ENCODE data around the gene PRIMPOL. TPM values are rescaled to one million over a fixed set of nuclear protein-coding genes. Genes with fewer than 3 reads are reported as not detected.

PRIMPOL gene
- total RNA-seq, 1 donor from 2014 or later, result 16.4 TPM

DNA sequence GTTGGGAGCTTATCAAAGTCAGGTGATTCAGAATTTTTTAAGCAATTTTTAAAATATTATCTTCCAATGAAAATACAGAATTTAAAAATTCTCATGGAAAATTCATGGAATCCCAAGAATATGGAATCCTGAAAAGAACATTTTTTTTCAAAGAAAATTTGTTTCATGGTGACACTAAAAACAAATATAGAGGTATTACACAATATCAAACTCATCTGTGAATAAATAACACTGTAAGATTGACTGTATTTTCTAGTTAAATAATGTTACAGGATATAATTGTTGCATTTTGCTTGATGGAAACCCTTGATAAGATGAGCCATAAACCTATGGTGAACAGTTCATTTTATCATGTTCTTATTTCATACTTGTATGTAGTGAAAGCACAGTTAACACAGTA lies 11.4 kb downstream of the PRIMPOL start:
- intact Hi-C loops (cut with micrococcal nuclease), result no loop called here
- Mint-ChIP-seq H3K4me1 (ENCODE audit: low read depth) (peaks cover 13% of the 10 kb centered on the region), H3K36me3 (ENCODE audit: low read depth) (peaks cover 16% of the 10 kb centered on the region), H3K4me3 (no peak overlapping the region), H3K27me3 (ENCODE audit: insufficient read depth) (no peaks in the 10 kb centered on the region), H3K9me3 (no peaks in the 10 kb centered on the region), H3K27ac (no peak overlapping the region)
- no peak for DNase-seq (ENCODE audit: low spot score)

DNA sequence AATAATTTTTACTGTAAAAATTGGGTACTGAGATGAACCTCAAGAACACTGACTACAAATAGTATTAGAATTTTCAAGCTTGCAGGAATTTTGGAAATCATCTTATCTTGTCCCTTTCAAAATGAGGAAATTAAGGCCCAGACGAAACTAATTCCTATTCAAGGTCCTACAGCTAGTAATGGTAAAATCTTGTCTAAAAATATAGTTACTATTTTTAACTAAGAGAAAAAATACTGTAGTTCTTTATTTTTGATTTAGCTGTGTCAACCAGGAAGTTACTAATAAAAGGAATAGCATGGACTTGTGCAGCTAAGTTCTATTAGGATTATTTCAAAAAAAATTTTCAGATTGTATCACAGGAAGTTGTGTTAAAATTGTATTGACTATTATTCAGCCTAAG lies 12.7 kb downstream of the PRIMPOL start:
- no peak overlapping the region for H3K4me3 Mint-ChIP-seq
- H3K36me3 Mint-ChIP-seq (ENCODE audit: low read depth), result peaks cover 9% of the 10 kb centered on the region
- H3K9me3 Mint-ChIP-seq, result no peaks in the 10 kb centered on the region
- H3K4me1 Mint-ChIP-seq (ENCODE audit: low read depth), result peaks cover 13% of the 10 kb centered on the region
- H3K27me3 Mint-ChIP-seq (ENCODE audit: insufficient read depth), result no peaks in the 10 kb centered on the region
- intact Hi-C loops (cut with micrococcal nuclease), result no loop called here
- no peak for DNase-seq (ENCODE audit: low spot score)
- H3K27ac Mint-ChIP-seq, result no peak overlapping the region

DNA sequence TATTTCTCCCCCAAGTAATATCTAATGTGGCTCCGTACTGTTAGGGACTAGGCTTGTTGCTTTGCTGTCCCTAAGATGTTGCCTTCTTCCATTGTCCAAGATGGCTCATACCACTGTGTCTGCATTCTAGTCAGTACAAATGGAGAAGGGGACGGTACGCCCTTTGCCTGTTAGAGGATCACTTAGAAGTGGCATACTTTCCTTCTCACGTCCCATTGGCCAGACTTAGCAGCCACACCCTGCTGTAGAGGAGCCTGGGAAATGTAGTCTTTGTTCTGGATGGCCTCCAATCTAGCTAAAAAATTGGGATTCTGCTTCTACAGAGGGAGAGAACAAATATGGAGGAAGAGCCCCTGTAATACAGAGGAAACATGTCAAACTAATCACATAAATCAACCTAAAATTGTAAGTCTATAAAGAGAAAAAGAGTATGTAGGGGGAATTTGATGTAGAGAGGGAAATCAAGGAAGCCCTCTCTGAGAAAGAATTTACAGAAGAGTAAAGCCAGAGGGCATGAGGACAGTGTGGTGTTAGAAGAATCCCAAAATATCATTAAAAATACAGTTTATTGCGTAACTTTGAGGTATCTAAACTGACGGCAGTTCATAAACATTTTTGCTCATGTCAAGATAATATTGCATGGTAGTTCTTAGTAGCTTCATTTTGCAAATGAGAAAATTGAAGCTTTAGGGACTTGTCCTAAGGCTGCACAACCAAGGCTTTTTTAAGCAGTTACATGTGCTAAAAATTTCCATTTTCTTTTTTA lies 15.1 kb downstream of the PRIMPOL start:
- DNase-seq (ENCODE audit: low spot score), result no peak
- H3K4me1 Mint-ChIP-seq (ENCODE audit: low read depth), result peaks cover 34% of the 10 kb centered on the region
- H3K27me3 Mint-ChIP-seq (ENCODE audit: insufficient read depth), result no peaks in the 10 kb centered on the region

DNA sequence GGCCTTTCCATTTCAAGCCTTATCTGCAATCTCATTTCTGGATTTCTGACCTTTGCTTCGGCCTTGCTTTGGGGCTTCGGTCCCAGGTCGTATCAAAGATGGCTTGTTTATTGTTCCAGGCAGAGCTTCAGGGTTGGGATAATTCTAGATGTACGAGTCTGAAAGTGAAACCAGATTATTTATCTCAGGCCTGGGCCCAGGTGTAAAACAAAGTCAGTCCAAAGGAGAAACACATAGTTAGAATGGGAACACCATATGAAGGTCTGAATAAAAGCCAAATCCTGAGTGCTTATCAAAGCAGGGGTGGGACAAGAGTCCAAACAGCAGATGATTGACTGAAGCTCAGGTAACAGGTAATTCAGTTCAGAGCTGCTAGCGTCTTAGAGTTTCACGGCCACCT lies 17.1 kb downstream of the PRIMPOL start:
- no peaks in the 10 kb centered on the region for H3K9me3 Mint-ChIP-seq
- H3K27ac Mint-ChIP-seq, result peak overlapping the region; percentile 12
- H3K36me3 Mint-ChIP-seq (ENCODE audit: low read depth), result peaks cover 25% of the 10 kb centered on the region
- no peak overlapping the region for H3K4me3 Mint-ChIP-seq
- no peaks in the 10 kb centered on the region for H3K27me3 Mint-ChIP-seq (ENCODE audit: insufficient read depth)
- intact Hi-C loops (cut with micrococcal nuclease), result no loop called here
- no peak for DNase-seq (ENCODE audit: low spot score)
- peaks cover 42% of the 10 kb centered on the region for H3K4me1 Mint-ChIP-seq (ENCODE audit: low read depth)

More for the DNA sequence above, 15.1 kb downstream of the PRIMPOL start:
- Mint-ChIP-seq H3K27ac (no peak overlapping the region), H3K9me3 (no peaks in the 10 kb centered on the region), H3K4me3 (no peak overlapping the region), H3K36me3 (ENCODE audit: low read depth) (peaks cover 23% of the 10 kb centered on the region)
- intact Hi-C loops (cut with micrococcal nuclease), result no loop called here

DNA sequence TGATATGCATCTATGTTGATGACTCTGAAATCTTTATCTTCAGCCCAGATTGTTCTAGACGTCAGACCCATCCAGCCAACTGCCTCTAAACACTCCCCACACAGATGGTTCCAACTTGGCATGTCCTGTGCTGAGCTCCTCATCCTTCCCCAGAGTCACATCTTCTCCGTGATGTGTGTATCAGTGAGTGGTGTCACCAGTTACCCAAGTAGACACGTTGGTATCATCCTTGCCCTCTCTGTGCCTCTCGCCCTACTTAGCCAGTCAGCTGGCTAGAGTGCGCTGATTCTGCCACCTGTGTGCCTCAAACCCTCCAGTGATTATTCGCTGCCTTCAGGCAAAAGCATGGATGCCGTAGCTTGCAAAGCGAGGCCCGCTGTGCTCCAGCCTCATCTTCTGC lies 18.6 kb downstream of the PRIMPOL start:
- no peak overlapping the region for H3K4me3 Mint-ChIP-seq
- no peaks in the 10 kb centered on the region for H3K27me3 Mint-ChIP-seq (ENCODE audit: insufficient read depth)
- intact Hi-C loops (cut with micrococcal nuclease), result loop anchor here (1.0 kb wide), 1 partner anchor 19 kb away; the partner anchor contains the start of genes CASP3 and PRIMPOL
- peak overlapping the region; percentile 82 for H3K27ac Mint-ChIP-seq
- peaks cover 42% of the 10 kb centered on the region for H3K4me1 Mint-ChIP-seq (ENCODE audit: low read depth)
- no peak for DNase-seq (ENCODE audit: low spot score)
- no peaks in the 10 kb centered on the region for H3K9me3 Mint-ChIP-seq
- H3K36me3 Mint-ChIP-seq (ENCODE audit: low read depth), result peaks cover 28% of the 10 kb centered on the region

DNA sequence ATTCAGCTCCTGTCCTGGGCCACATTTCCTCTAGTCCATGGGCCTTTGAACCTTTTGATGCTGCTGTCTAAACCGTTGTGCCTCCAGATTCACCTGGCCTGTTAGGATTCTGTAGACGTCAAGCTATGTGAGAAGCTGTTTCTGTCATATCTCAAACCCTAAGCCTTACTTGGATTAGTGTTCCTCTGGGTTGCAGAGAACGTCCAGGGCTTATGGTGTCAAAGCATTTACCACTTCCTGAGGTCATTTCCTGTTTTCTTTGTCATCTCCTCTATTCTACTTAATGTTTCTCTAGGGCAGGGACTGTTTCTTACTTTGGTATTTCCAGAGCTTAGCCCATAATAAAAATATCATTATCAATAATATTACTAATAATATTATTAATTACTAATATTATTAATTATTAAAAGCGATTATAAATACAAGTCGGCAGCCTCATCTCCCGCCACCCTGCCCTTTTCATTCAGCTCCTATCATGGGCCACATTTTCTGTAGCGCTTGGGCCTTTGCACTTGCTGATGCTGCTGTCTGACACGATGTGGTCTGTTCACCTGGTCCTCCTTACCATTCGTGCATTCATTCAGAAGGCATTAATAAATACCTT lies 19.1 kb downstream of the PRIMPOL start:
- Mint-ChIP-seq H3K9me3 (no peaks in the 10 kb centered on the region), H3K27ac (peak overlapping the region; percentile 82), H3K27me3 (ENCODE audit: insufficient read depth) (no peaks in the 10 kb centered on the region), H3K4me3 (peak overlapping the region; percentile 35), H3K4me1 (ENCODE audit: low read depth) (peaks cover 42% of the 10 kb centered on the region), H3K36me3 (ENCODE audit: low read depth) (peaks cover 28% of the 10 kb centered on the region)
- DNase-seq (ENCODE audit: low spot score), result no peak
- intact Hi-C loops (cut with micrococcal nuclease), result loop anchor here (1.0 kb wide), 1 partner anchor 19 kb away; the partner anchor contains the start of genes CASP3 and PRIMPOL

DNA sequence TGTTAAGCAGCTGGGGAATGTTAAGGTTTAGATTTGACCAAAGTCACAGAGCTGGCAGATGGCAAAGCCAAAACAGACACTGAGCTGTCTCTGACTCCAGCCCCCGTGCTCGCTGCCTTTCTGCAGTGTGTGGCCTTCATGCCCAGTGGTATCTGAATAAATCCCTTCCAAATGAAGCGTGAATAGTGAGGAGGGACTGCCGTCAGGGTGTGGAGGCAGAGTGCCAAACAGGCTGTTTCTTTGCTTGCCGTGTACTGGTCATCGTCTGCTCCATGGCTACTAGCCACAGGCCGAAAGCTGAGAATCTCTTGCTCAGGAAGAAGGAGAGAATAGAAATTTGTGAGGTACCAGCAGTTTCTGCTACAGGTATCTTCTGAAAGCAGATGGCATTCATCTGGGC lies 19.7 kb downstream of the PRIMPOL start:
- Mint-ChIP-seq H3K4me3 (peak overlapping the region; percentile 35), H3K27ac (peak overlapping the region; percentile 51), H3K36me3 (ENCODE audit: low read depth) (peaks cover 28% of the 10 kb centered on the region), H3K4me1 (ENCODE audit: low read depth) (peaks cover 42% of the 10 kb centered on the region), H3K27me3 (ENCODE audit: insufficient read depth) (no peaks in the 10 kb centered on the region), H3K9me3 (no peaks in the 10 kb centered on the region)
- intact Hi-C loops (cut with micrococcal nuclease), result no loop called here
- DNase-seq (ENCODE audit: low spot score), result no peak

DNA sequence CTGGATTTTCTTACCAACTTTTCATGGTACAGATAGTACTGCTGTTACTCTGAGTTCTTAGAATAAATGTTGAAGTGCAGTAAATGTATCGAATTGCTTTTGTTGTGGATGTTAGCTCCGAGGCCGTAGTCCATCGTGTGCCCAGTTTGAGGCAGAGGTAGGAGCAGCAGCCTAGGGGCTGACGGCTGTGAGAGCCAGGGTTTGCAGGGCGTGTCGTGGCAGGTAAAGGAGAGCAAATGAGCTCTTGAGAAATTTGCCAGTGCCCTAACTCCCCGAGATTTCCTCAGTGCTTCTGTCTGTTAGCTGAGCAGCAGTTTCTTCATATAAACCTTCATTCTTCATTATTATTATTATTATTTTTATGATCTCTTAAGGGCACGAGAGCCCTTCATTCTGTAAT lies 21.6 kb downstream of the PRIMPOL start:
- DNase-seq (ENCODE audit: low spot score), result no peak
- Mint-ChIP-seq H3K4me3 (no peak overlapping the region), H3K9me3 (no peaks in the 10 kb centered on the region), H3K36me3 (ENCODE audit: low read depth) (peaks cover 31% of the 10 kb centered on the region), H3K27ac (no peak overlapping the region), H3K27me3 (ENCODE audit: insufficient read depth) (no peaks in the 10 kb centered on the region), H3K4me1 (ENCODE audit: low read depth) (peaks cover 36% of the 10 kb centered on the region)
- intact Hi-C loops (cut with micrococcal nuclease), result no loop called here

DNA sequence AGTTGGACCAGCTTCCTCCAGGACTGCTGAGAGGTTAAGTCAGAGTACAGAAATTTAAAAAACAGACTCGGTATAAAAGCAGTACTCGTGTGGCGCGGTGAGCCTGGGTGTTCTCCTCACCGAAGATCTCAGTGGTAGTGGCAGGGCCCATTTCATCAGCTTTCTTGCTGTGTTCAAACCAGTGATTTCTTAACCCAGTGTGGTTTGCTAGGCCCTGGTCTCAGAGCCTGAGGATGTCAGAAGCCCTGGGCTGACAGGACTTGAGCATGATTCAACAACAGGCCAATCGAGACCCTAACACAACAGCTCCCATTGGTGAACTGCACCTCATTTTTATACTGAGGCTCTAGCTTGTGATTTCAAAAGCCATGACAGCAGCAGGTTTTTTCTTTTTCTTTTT lies 23.2 kb downstream of the PRIMPOL start:
- H3K27me3 Mint-ChIP-seq (ENCODE audit: insufficient read depth), result no peaks in the 10 kb centered on the region
- H3K9me3 Mint-ChIP-seq, result no peaks in the 10 kb centered on the region
- no peak overlapping the region for H3K4me3 Mint-ChIP-seq
- H3K27ac Mint-ChIP-seq, result no peak overlapping the region
- H3K4me1 Mint-ChIP-seq (ENCODE audit: low read depth), result peaks cover 31% of the 10 kb centered on the region
- DNase-seq (ENCODE audit: low spot score), result no peak
- H3K36me3 Mint-ChIP-seq (ENCODE audit: low read depth), result peaks cover 30% of the 10 kb centered on the region
- intact Hi-C loops (cut with micrococcal nuclease), result no loop called here

DNA sequence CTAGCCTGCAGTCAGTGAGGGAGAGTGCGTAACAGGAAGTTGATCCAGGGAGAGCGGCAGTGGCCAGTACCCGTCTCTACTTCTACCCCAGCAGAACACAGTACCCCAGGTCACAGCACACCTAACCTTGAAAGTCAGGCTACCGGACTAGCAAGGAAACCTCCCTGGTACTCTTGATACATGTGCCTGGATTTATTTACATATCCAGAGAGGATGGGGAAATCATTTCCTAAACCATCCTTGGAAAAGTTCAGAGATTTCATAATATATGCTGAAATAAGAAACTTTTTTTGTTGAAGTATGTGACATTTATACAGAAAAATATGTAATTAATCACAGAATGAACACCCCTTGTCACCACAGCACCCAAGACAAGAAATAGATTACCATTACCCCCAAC lies 24.5 kb downstream of the PRIMPOL start:
- no peak for DNase-seq (ENCODE audit: low spot score)
- Mint-ChIP-seq H3K4me1 (ENCODE audit: low read depth) (peaks cover 19% of the 10 kb centered on the region), H3K36me3 (ENCODE audit: low read depth) (peaks cover 19% of the 10 kb centered on the region), H3K4me3 (no peak overlapping the region), H3K27me3 (ENCODE audit: insufficient read depth) (no peaks in the 10 kb centered on the region), H3K9me3 (no peaks in the 10 kb centered on the region), H3K27ac (no peak overlapping the region)
- intact Hi-C loops (cut with micrococcal nuclease), result no loop called here

DNA sequence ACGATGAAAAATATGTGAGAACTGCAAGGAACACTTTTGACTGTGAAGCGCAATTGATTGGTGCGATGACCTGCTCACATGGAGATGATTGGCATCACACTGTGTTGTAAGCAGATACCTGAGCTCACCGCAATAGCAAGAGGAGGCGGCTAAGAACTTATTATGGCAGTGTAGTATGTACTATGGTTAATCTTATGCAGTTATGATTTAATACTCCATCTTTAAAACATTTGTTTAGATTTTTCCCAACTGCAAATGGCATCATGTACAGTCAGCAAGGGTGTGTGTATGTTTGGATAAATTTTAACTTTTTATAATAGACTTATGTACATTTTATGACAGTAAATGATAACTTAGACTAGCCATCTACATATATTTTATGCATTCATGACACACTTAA lies 25.5 kb downstream of the PRIMPOL start:
- intact Hi-C loops (cut with micrococcal nuclease), result no loop called here
- Mint-ChIP-seq H3K27ac (no peak overlapping the region), H3K4me3 (no peak overlapping the region), H3K9me3 (no peaks in the 10 kb centered on the region), H3K27me3 (ENCODE audit: insufficient read depth) (no peaks in the 10 kb centered on the region), H3K4me1 (ENCODE audit: low read depth) (peaks cover 9% of the 10 kb centered on the region), H3K36me3 (ENCODE audit: low read depth) (peaks cover 16% of the 10 kb centered on the region)
- DNase-seq (ENCODE audit: low spot score), result no peak

DNA sequence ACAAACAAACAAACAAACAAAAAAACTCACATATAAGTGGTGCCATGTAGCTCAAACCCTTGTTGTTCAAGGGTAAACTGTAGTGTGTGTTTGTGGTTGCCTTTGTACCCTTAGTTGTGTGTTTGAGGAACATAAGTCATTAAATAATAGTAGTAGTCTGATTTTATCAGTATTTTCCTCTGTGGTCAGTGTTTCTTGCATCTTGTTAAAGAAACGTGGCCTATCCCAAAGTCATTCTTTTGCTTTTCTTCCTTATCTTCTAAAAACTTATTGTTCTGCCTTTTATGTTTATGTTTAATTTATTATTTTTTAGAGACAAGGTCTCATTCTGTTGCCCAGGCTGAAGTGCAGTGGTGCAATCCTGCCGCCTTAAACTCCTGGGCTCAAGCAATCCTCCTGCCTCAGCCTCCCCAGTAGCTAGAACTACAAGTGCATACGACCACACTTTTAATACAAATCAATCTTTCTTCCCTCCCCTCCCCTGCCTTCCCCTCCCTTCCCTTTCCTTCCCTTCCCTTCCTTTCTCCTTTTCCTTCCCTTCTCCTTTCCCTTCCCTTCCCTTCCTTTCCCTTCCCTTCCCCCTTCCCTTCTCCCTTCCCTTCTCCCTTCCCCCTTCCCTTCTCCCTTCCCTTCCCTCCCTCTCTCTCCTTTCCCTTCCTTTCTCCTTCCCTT lies 26.4 kb downstream of the PRIMPOL start:
- Mint-ChIP-seq H3K27me3 (ENCODE audit: insufficient read depth) (no peaks in the 10 kb centered on the region), H3K36me3 (ENCODE audit: low read depth) (peaks cover 16% of the 10 kb centered on the region), H3K9me3 (no peaks in the 10 kb centered on the region), H3K27ac (no peak overlapping the region), H3K4me3 (no peak overlapping the region), H3K4me1 (ENCODE audit: low read depth) (peaks cover 5% of the 10 kb centered on the region)
- intact Hi-C loops (cut with micrococcal nuclease), result no loop called here
- no peak for DNase-seq (ENCODE audit: low spot score)

DNA sequence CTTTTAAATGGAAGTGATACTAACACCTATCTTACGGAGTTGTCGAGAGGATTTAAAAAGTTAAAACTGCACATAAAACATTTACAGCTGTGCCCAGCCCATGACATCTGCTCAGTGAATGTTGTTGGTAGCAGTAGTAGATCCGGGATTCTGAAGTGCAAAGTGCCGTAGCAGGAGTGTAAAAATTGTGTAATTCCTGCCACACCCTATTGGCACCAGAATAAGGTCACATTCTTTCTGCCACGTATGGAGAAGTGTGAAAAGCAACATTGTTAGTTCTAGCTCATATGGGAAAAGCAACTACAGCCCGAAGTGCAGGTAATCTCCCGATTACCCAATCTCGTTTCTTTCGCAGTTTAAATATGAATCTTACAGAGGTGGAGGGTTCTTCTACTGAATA lies 31.2 kb downstream of the PRIMPOL start:
- no peak for DNase-seq (ENCODE audit: low spot score)
- H3K4me1 Mint-ChIP-seq (ENCODE audit: low read depth), result peaks cover 19% of the 10 kb centered on the region
- peaks cover 7% of the 10 kb centered on the region for H3K36me3 Mint-ChIP-seq (ENCODE audit: low read depth)
- intact Hi-C loops (cut with micrococcal nuclease), result no loop called here
- no peak overlapping the region for H3K27ac Mint-ChIP-seq
- H3K4me3 Mint-ChIP-seq, result no peak overlapping the region
- no peaks in the 10 kb centered on the region for H3K9me3 Mint-ChIP-seq
- H3K27me3 Mint-ChIP-seq (ENCODE audit: insufficient read depth), result no peaks in the 10 kb centered on the region
